HTR-8/SVneo (cell line): Measurements from ENCODE around the gene CAMK2D.
"Not testable (repeated sequence)": the region's sequence is repeated elsewhere in the genome, so short reads cannot be mapped to it uniquely, and the experiment has no call there.

Experiments
- DNase-seq: peaks from one replicate; pipeline ENCODE4 v3.0.0; 2011; ENCODE audit warnings: low spot score, mixed read lengths; ENCODE audit not compliant: insufficient read length
- FAIRE-seq: peaks from 2 replicates; lab custom pipeline; 2011; peaks lifted over from hg19 to GRCh38; lab: Jason Lieb, UNC

The CAMK2D gene

DNA sequence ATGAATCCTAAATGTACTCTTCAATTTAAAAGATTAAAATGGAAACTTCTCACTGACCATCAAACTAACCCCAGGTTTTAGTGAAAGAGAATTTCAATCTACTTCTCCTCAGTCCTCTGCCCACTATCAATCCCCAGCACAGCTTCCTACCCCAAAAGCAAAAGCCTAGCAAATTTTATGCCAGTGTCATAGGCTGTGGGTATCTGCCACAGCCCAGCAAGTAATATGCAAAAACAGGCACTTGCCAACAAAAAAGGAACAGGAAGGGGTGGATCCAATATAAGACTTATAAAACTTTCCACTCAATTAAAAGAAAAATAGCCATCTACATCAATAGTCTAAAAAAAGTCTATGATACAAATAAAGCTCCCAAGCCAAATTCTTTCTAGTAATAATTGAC lies 22.3 kb downstream of the CAMK2D start:
- FAIRE-seq, result no peak
- DNase-seq, result no peak

DNA sequence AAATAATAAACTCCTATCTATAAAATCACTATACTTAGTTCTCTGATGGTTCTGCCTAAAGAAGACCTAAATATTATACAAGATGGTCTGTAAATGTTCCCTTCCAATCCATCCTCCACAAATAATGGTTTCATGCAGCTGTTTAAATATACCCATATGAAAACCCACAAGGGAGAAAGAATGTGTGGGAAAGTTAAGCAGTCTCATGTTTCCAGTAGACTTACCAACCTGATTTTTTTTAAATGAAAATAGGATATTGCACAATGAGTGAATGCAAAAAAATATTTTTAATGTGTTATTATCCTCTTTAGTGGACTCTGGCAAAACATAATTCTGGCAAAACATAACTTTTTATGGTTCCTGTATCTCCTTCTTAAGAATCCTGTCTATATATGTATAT lies 23.3 kb downstream of the CAMK2D start:
- FAIRE-seq (no peak), DNase-seq (no peak)

DNA sequence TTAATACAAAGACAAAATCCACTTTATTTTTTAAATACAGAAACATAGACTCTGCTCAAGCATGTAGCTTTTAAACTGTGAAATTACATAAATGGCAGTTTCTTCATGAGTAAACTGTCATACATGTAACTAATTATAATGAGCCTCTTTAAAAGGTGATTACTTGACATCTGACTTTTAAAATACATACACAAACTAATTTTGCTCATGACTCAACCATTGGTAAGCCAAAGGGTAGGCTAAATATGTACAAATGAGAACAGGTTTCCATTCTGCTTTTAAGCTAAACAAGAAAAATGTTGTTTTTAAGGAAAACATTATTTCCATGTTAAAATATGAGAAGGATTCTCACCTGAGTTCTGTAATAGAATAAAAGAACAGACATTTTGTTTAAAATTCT lies 27.9 kb downstream of the CAMK2D start:
- DNase-seq (no peak), FAIRE-seq (no peak)

DNA sequence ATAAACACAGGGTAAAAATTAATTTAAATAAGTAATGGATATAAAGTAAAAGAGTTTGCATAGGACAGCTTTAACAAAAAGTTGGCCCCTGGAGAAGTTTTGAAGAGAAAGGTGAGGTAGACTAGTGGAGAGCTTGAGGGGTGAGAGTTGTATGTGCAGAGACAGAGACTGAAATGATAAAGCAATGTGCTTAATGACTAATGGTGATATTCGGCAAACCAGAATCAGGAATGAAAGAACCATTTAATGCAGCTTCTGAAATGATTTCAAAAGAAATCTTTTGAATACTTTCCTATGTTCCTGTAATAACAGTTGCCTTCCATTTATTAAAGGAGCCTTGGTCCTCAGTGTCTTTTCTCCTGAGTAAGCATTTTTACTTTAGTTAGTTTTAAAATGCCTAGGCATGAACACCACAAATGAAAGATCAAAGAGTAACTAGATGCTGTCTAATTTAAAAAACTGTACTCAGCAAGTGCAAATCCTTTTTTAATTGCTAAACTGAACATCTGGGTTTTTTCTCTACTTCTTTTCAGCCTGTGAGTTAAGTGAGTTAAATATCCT lies 28.5 kb downstream of the CAMK2D start:
- DNase-seq (no peak), FAIRE-seq (no peak)

DNA sequence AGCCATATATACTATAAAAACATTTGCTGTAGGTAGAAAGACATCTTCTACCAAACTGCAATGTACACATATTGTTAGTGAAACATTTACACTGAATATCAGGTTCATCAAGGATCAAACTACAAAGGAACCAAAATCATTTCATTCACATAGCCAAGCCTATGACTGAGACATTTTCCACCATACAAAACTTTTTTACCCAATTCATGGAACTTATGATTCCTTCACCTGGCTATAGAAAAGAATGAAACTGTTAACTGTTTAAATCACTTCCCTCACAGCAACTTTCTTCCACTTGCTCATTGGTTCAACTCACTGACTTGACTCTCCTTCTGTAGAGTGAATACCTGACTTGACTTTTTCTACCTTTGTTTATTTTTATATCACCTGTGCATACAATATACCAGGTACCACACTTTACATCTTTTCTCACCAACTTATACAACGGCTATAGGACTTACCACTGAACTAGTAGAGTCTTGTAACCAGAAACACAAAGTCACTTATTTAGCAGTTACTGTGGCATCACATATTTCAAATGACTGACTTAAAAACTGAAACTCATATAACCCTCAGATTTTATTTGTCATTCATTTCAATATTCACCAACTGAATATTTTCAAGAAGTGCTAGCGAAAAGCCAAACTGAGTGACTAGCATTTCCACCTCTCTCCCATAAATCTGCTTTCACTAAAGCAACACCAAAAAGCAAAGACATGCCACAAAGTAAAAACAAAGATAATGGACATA lies 30.9 kb downstream of the CAMK2D start:
- FAIRE-seq (no peak), DNase-seq (no peak)

DNA sequence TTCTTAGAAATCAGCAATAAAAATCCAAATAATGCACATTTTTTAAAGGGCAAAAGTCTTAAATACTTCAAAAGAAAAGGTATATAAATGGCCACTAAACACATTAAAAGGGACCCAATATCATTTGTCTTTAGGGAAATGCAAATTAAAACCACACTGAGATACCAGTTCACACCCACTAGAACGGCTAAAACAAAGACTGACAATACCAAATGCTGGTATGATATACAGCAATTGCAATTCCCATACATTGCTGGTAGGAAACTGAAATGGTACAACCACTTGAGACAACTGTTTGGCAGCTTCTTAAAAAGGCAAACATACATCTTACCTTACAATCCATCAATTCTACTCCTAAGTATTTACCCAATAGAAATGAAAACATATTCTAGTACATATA lies 33.7 kb downstream of the CAMK2D start:
- FAIRE-seq, result no peak

DNA sequence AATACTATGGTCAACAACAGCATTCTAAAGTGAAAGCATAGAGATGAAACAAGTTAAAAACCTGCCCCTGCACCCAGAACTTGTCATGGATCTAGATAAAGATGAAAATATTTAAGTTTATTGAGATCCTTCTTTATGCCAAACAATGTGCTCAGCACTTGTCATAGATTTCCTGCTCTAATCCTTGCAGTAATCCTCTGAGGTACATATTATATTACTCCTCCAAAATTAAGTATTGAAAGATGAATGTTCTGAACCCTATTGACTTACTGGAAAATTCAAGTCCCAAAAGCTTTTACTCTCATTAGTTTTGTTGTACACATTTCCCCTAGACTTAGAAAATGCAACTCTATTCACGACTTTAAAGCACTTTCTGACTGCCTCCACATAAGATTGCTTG lies 35.6 kb downstream of the CAMK2D start:
- no peak for FAIRE-seq
- no peak for DNase-seq

More for the DNA sequence above, 33.7 kb downstream of the CAMK2D start:
- no peak for DNase-seq

DNA sequence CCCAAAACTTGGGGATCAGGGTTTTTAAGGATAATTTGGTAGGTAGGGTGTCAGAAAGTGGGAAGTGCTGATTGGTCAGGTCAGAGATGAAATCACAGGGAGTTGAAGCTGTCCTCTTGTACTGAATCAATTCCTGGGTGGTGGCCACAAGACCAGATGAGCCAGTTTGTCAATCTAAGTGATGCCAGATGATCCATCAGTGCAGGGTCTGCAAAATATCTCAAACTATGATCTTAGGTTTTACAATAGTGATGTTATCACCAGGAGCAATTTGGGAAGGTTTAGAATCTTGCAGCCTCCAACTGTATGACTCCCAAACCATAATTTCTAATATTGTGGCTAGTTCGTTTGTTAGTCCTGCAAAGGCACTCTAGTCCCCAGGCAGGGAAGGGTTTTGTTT lies 43.3 kb downstream of the CAMK2D start:
- no peak for FAIRE-seq
- no peak for DNase-seq

DNA sequence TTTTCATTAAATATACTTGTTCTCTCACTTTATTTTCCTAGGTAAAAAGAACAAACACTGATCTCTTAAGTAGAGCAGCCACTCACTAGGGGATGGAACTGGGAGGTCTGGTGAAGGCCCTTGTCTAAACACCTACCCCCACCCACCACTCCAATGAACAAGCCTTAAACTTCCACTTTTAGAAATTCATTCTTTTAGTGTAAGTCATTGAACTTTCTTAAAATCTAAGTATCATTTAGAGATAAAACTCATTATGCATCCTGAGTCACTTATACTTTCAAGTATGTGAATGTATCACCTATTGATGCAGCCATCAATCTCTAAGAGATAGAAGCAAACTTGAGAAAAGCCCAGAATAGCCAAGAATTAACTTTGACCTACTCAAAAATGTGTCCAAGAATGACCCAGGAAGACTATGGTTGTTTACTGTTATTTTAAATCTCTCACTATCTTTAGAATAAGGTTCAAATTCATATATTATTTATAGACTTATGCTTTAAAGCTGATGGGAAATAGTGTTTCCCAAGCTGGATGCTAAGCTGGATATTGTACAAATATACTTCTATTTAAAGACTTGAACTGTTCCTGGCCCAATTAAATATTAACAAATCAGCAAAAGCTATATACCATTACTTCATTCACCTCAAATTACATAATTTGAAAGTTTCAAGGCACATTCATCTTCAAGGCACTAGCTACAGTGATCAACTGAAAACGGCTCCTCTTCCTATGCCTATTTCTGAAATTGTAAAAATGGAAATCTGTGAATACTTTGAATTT lies 49.5 kb downstream of the CAMK2D start:
- no peak for FAIRE-seq

DNA sequence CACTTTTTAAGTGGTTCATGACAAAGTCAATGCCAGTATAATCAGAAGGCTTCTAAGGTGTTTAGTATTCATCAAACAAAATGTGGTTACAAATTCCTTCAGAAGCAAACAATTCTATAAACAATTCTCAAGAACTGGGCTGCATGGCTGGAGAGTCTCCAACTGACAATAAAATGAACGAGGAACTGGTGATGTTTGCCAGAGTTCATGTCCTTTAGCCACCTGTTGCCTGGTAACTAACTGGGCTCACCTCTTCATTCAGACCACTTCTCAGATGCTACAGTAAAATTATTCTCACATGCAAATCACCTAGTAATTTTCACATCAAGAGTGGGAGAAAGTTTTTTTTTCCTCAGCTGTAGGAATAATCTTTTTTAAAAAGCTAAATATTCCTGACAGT lies 53.3 kb downstream of the CAMK2D start:
- DNase-seq (no peak), FAIRE-seq (no peak)

More for the DNA sequence above, 49.5 kb downstream of the CAMK2D start:
- DNase-seq, result no peak

DNA sequence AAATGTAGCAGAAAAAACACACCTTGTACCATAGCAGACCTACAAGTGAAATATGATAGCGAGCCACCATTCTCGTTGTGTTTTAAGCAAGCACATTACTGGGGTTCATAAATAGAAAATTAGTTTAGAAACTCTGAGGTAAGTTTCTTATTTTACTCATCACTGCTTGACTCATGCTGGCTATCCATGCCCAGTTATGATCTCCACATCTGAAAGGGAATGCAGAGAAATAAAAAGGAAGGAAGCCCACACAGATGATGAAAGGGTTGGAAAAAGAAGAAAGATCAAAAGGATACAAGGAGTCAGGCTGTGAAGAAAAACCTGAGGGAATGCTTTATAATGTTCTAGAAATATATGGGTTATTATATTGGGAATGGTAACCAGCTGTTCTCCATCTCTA lies 54.5 kb downstream of the CAMK2D start:
- FAIRE-seq (no peak), DNase-seq (no peak)

DNA sequence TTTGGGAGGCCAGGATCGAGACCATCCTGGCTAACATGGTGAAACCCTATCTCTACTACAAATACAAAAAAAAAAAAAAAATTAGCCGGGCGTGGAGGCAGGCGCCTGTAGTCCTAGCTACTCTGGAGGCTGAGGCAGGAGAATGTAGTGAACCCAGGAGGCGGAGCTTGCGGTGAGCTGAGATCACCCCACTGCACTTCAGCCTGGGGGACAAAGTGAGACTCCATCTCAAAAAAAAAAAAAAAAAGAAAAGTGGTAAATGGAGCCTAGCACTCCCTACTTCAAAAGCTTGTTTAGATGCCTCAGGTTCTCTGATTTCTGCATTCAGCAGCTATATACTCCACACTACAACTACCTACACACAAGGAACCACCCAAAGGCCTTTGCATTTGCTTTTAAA lies 56.4 kb downstream of the CAMK2D start:
- not testable (repeated sequence) for DNase-seq, FAIRE-seq

DNA sequence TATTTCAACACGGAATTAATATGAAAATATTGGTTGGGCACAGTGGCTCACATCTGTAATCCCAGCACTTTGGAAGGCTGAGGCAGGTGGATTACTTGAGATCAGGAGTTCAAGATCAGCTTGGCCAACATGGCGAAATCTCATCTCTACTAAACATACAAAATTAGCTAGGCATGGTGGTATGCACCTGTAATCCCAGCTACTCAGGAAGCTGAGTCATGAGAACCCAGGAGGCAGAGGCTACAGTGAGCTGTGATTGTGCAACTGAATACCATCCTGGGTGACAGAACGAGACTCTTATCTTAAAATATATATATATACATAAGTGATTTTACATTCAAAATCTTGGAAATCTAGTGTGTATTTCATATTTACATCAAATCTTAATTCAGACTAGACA lies 58.9 kb downstream of the CAMK2D start:
- peak; percentile 55 for FAIRE-seq

DNA sequence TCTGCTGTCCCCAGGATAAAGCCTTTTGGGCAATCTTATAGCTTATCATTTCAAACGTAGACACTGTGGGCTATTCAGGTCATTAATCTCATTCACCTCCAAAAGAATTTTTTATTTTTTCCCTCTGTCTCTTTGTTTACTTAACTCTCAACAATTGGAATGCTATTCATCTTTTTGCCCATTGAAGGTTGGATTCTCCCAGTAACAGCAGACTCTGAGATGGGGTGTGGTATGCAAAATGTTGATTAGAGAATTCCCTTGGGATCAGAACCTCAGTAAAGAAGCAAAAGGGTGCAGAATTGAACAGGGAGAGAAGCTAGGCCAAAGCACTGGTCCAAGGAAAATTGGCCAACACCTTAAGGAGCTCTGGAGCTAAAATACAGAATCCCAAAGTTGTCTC lies 60.4 kb downstream of the CAMK2D start:
- FAIRE-seq (no peak), DNase-seq (no peak)

More for the DNA sequence above, 58.9 kb downstream of the CAMK2D start:
- not testable (repeated sequence) for DNase-seq

DNA sequence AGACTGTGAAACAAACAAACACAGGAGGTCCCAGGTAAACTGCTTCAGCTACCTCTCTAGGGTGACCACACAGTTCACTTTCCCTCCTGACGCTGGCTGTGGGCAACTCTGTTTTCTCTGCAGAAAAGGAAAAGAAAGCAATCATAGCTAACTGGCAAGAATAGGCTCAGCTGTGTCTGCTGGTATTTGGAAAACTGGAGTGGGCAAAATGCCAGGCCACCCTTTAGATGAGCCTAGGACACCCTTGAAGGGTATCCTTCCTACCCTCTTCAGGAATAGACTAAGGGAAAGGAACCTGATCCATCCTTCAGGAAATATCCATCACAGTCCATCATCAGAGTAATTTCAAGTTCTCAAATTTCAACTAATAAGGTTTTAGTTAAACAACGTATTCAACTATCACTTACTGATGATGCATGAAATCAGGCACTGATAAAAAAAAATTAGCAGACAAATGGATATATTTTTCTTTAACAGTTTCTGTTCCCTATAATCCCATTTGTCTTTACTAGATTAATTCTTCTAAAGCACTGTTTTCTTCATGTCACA lies 60.9 kb downstream of the CAMK2D start:
- FAIRE-seq (no peak), DNase-seq (no peak)

DNA sequence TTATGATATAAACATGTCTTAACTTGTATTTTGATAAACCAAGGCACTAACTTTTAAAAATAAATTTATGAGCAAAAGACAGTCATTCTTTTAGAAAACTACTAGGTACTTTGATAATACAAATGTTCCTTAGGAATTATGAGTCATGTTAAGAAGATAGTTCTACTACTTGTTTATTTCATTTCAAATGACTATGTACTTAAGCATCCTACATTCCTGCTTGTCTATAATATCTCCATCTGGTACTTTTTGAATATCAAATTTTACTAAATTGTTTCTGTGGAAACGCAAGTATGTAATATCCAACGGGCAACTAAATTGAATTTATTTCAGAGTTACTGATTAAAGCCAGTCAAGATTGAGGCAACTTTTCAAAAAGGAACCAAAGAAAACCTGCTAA lies 61.8 kb downstream of the CAMK2D start:
- no peak for DNase-seq
- no peak for FAIRE-seq

DNA sequence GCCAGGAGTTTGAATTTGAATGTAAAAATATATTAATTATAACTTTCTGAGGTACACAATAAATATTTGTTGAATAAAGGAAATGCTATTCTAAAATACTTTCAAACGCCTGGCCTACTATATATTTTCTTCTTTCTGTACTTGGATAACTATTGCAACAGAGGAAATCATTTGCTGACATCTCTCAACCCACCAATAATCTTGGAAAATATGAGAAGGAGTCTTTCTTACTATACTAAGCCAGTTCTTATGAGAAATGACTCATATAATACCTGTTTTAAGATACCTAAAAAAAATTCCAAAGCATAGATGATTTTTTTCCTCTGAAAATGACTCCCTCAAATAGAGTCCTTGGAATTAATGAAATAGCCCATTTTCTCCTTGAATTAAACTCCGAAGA lies 64.1 kb downstream of the CAMK2D start:
- FAIRE-seq (no peak), DNase-seq (no peak)

DNA sequence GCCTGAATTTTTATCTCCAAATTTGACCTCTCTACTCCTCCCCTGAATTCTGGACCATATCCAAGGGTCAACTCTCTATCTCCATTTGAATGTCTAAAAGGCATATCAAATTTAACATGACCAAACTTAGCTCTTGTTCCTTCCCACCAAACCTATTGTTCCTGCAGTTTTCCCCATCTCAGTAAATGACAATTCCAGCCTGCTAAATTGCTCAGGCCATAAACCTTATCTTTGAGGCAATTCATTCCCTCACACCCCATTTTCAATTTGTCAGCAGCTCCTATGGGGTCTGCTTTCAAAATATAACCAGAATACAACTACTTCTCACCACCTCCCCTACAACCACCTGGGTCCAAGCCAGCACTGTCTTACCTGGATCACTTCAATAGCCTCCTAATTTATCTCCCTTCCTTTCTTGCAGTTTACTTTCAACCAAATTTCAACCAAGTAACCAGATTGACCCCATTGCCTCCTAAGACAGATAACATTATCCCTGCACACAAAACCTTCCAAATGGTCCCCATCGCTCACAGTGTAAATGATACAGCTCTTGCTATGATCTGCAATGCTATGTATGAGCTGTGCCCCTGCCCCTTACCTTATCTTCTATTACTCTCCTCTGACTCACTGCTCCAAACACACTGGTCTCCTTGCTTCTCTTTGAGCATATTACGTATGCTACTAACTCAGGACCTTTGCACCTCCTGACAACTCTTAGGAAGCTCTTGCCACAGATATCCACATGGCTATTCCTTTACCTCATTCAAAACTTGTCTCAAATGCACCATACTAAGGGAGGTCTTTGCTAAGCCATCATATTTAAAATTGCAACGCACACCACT lies 66.0 kb downstream of the CAMK2D start:
- FAIRE-seq, result no peak
- no peak for DNase-seq

DNA sequence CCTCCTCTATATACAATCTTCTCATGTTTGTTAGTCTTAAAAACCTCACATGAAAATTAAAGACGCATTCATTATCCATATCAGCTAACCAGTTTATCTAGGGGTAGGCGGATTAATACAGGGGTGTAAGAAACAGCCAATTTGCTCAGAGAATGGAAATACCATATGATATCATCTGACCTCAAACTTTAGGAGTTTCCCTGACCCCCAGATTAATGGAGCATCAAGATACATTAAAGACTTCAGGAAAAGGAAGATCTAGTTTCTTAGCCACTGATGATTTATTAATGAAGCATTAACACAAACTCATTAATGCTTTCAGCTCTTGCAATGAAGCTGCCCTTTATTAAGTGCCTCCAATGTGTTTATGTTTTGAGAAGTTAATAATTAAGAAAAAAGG lies 67.5 kb downstream of the CAMK2D start:
- DNase-seq, result no peak
- FAIRE-seq, result no peak

DNA sequence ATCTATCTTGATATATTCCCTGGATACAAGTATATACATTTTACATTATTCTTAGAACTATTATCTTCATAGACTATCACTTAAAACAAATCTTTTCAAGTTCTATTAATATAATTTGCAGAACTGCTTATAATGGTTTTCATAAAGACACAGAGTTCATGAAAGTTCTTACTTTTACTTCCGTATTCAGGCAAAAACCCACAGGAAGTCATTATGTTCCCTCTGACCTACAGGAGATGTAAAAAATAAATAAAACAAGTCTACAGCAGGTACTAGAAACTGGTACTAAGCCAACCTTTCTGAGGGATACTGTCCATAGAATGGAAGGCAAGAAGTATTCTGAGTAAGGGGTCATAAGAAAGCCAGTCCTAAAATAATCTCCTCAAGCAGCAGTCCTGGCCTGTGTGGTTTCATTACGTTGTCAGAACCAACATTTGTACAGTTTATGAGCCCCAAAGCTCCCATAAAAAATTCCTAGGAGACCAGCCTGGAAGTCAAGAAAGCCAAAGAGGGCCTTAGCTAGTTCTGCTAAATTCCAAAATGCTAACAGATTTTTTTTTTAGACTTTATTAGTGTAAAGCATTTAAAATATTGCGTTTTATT lies 68.6 kb downstream of the CAMK2D start:
- no peak for DNase-seq
- no peak for FAIRE-seq
